H1 (cell line): Measurements from ENCODE around the gene CHMP6. TPM values are rescaled to one million over a fixed set of nuclear protein-coding genes. Genes with fewer than 3 reads are reported as not detected.
"Not testable (repeated sequence)": the region's sequence is repeated elsewhere in the genome, so short reads cannot be mapped to it uniquely, and the experiment has no call there.

Experiments
- CTCF ChIA-PET: fragments of 300-600 bp; sonication (Branson Sonifier 250); formaldehyde crosslinking; loops from one replicate; lab custom pipeline; 2021; ENCODE audit not compliant: partially characterized antibody; lab: Charles Lee
- POLR2A ChIA-PET: fragments of 300-600 bp; sonication (Branson Sonifier 250); formaldehyde crosslinking; loops from one replicate; lab custom pipeline; 2021; ENCODE audit warnings: inconsistent platforms; ENCODE audit not compliant: partially characterized antibody; lab: Charles Lee
- DNase-seq, 2 experiments: peaks; one replicate each; pipeline versions ENCODE4 v3.0.0 to v3.0.0-alpha.2; 2010 to 2022; ENCODE audit warnings: low spot score in 2 of 2, low read depth in 1 of 2, mixed read lengths in 1 of 2
- FAIRE-seq: peaks from 2 replicates; lab custom pipeline; 2011; peaks lifted over from hg19 to GRCh38; lab: Jason Lieb, UNC
- H2AFZ ChIP-seq: 2 replicates; pipeline ENCODE4 v1.8.1; 2012; ENCODE audit warnings: low read length, inconsistent platforms
- H2AK5ac ChIP-seq: 2 replicates; pipeline ENCODE4 v1.6.1; 2013; ENCODE audit warnings: low read depth, low read length
- H2BK120ac ChIP-seq: replicated peaks from 2 replicates; pipeline ENCODE3; 2013; ENCODE audit warnings: low read depth, low read length, inconsistent platforms
- H2BK12ac ChIP-seq: 2 replicates; pipeline ENCODE4 v1.6.1; 2013; ENCODE audit warnings: low read depth, low read length
- H2BK15ac ChIP-seq: 2 replicates; pipeline ENCODE4 v1.6.1; 2013; ENCODE audit warnings: low read length
- H2BK20ac ChIP-seq: 2 replicates; pipeline ENCODE4 v1.6.1; 2013; ENCODE audit warnings: low read length
- H2BK5ac ChIP-seq: 2 replicates; pipeline ENCODE4 v1.6.1; 2013; ENCODE audit warnings: low read depth, low read length
- H3K14ac ChIP-seq: 2 replicates; pipeline ENCODE4 v1.6.1; 2013; ENCODE audit warnings: inconsistent platforms; ENCODE audit not compliant: insufficient read length
- H3K18ac ChIP-seq: 2 replicates; pipeline ENCODE4 v1.6.1; 2013; ENCODE audit warnings: low read length; ENCODE audit errors: extremely low read depth
- H3K23ac ChIP-seq: 2 replicates; pipeline ENCODE4 v1.6.1; 2013; ENCODE audit warnings: inconsistent platforms; ENCODE audit not compliant: insufficient read length
- H3K23me2 ChIP-seq: 2 replicates; pipeline ENCODE4 v1.6.1; 2013; ENCODE audit warnings: low read depth, low read length
- H3K27ac ChIP-seq: 2 replicates; pipeline ENCODE4 v1.6.1; 2011; ENCODE audit warnings: low read depth, low read length, inconsistent platforms
- H3K27me3 ChIP-seq, 4 experiments: replicated peaks in 1 of 4; 1 replicate in 1 of 4; 2 replicates in 3 of 4; pipeline versions ENCODE4 v1.6.1 to v1.8.1; 2011 to 2013; ENCODE audit warnings: low read length in 3 of 4, mild to moderate bottlenecking in 3 of 4, inconsistent platforms in 2 of 4, mixed read lengths in 2 of 4, moderate library complexity in 1 of 4; ENCODE audit not compliant: control insufficient read depth in 3 of 4, insufficient read depth in 3 of 4; ENCODE audit errors: extremely low read depth in 1 of 4
- H3K36me3 ChIP-seq, 4 experiments: 2 replicates each; pipeline versions ENCODE4 v1.6.1 to v1.8.1; 2011 to 2013; ENCODE audit warnings: mild to moderate bottlenecking in 4 of 4, low read length in 3 of 4, moderate library complexity in 2 of 4, control low read depth in 1 of 4, inconsistent platforms in 1 of 4; ENCODE audit not compliant: insufficient read depth in 4 of 4, control insufficient read depth in 2 of 4
- H3K4ac ChIP-seq: replicated peaks from 2 replicates; pipeline ENCODE3; 2013; ENCODE audit warnings: low read length, low read depth, mixed read lengths, inconsistent platforms; ENCODE audit not compliant: insufficient read length
- H3K4me1 ChIP-seq, 4 experiments: replicated peaks in 1 of 4; 1 replicate in 1 of 4; 2 replicates in 3 of 4; pipeline versions ENCODE4 v1.6.1 to v1.8.1; 2011 to 2013; ENCODE audit warnings: low read length in 3 of 4, inconsistent platforms in 2 of 4, mixed read lengths in 1 of 4; ENCODE audit not compliant: insufficient read depth in 4 of 4, control insufficient read depth in 3 of 4
- H3K4me2 ChIP-seq, 2 experiments: 2 replicates each; pipeline versions ENCODE4 v1.6.1 to v1.8.1; 2011 to 2013; ENCODE audit warnings: low read depth in 2 of 2, low read length in 2 of 2, control low read depth in 1 of 2, inconsistent platforms in 1 of 2, mild to moderate bottlenecking in 1 of 2; ENCODE audit not compliant: insufficient read depth in 1 of 2
- H3K4me3 ChIP-seq, 4 experiments: fragments of 200-600, 300-600 bp in 1 of 4; sonication (generic), shearing (Covaris generic), sonication (Bioruptor Twin) in 1 of 4; 2 replicates each; pipeline versions ENCODE4 v1.5.1 to v1.8.1; 2011 to 2016; ENCODE audit warnings: low read length in 4 of 4, low read depth in 3 of 4, control low read depth in 2 of 4, inconsistent platforms in 2 of 4, mild to moderate bottlenecking in 2 of 4, mixed read lengths in 1 of 4, moderate library complexity in 1 of 4; ENCODE audit not compliant: insufficient read depth in 2 of 4; ENCODE audit errors: extremely low read depth in 1 of 4
- H3K56ac ChIP-seq: replicated peaks from 2 replicates; pipeline ENCODE3; 2013; ENCODE audit warnings: low read depth, mild to moderate bottlenecking, mixed read lengths, low read length, inconsistent platforms; ENCODE audit not compliant: insufficient read length
- H3K79me1 ChIP-seq: 2 replicates; pipeline ENCODE4 v1.6.1; 2013; ENCODE audit warnings: low read depth, low read length, control low read depth
- H3K79me2 ChIP-seq, 2 experiments: 2 replicates each; pipeline versions ENCODE4 v1.6.1 to v1.8.1; 2012 to 2013; ENCODE audit warnings: low read length in 2 of 2, mild to moderate bottlenecking in 2 of 2, inconsistent platforms in 1 of 2; ENCODE audit not compliant: insufficient read depth in 2 of 2, control insufficient read depth in 1 of 2
- H3K9ac ChIP-seq, 4 experiments: replicated peaks in 1 of 4; 1 replicate in 1 of 4; 2 replicates in 3 of 4; pipeline versions ENCODE4 v1.6.1 to v1.8.1; 2011 to 2013; ENCODE audit warnings: low read depth in 3 of 4, low read length in 3 of 4, control low read depth in 2 of 4, mild to moderate bottlenecking in 2 of 4, moderate library complexity in 2 of 4, inconsistent platforms in 1 of 4; ENCODE audit errors: extremely low read depth in 1 of 4
- H3K9me3 ChIP-seq, 2 experiments: 2 replicates each; pipeline versions ENCODE4 v1.6.1 to v1.8.1; 2012 to 2013; ENCODE audit warnings: mild to moderate bottlenecking in 2 of 2, moderate library complexity in 2 of 2, control low read depth in 1 of 2, inconsistent platforms in 1 of 2, low read depth in 1 of 2, low read length in 1 of 2, mixed read lengths in 1 of 2; ENCODE audit not compliant: insufficient read depth in 2 of 2
- H4K20me1 ChIP-seq, 2 experiments: replicated peaks in 1 of 2; 2 replicates each; pipeline versions ENCODE3 to v1.8.1; 2011 to 2013; ENCODE audit warnings: inconsistent platforms in 2 of 2, low read length in 2 of 2, mild to moderate bottlenecking in 1 of 2; ENCODE audit not compliant: insufficient read depth in 2 of 2, control insufficient read depth in 1 of 2
- H4K5ac ChIP-seq: 2 replicates; pipeline ENCODE4 v1.6.1; 2013; ENCODE audit warnings: low read length, low read depth, mixed read lengths, inconsistent platforms; ENCODE audit not compliant: insufficient read length
- H4K8ac ChIP-seq: 2 replicates; pipeline ENCODE4 v1.8.0; 2013; ENCODE audit warnings: mild to moderate bottlenecking, moderate library complexity, low read length, inconsistent platforms; ENCODE audit not compliant: insufficient read depth; ENCODE audit errors: extremely low read depth
- H4K91ac ChIP-seq: replicated peaks from 2 replicates; pipeline ENCODE3; 2013; ENCODE audit warnings: low read length, mixed read lengths, inconsistent platforms; ENCODE audit not compliant: insufficient read length
- GTF2F1 ChIP-seq: IDR thresholded peaks from 2 replicates; pipeline ENCODE4 v1.6.1; 2012; ENCODE audit warnings: low read depth, low read length, improper control_type of control experiment, borderline replicate concordance
- RAD21 ChIP-seq, 2 experiments: IDR thresholded peaks in 1 of 2; conservative IDR thresholded peaks in 1 of 2; 2 replicates each; pipeline ENCODE4 v1.6.1; 2011; ENCODE audit warnings: low read depth in 2 of 2, low read length in 2 of 2, improper control_type of control experiment in 1 of 2, inconsistent platforms in 1 of 2, mild to moderate bottlenecking in 1 of 2, moderate library complexity in 1 of 2
- RXRA ChIP-seq: IDR thresholded peaks from 2 replicates; pipeline ENCODE4 v1.6.1; 2011; ENCODE audit warnings: low read depth, mild to moderate bottlenecking, low read length, moderate library complexity; ENCODE audit not compliant: insufficient read depth
- SIRT6 ChIP-seq: IDR thresholded peaks from one replicate; pipeline ENCODE4 v1.7.1; 2012; ENCODE audit warnings: low read length, inconsistent platforms
- YY1 ChIP-seq: IDR thresholded peaks from 2 replicates; pipeline ENCODE4 v1.6.1; 2011; ENCODE audit warnings: low read depth, mild to moderate bottlenecking, low read length
- WGBS, 2 experiments: shearing (Covaris generic) in 1 of 2; methylation state at CpG; one replicate each; pipeline versions ENCODE4 v1.1.6 to v1.1.7; 2013 to 2015; ENCODE audit warnings: low lambda C conversion rate in 2 of 2, mixed read lengths in 2 of 2, inconsistent platforms in 1 of 2, low coverage in 1 of 2, missing lambda C conversion rate in 1 of 2; ENCODE audit not compliant: insufficient replicate concordance in 2 of 2, insufficient coverage in 1 of 2, insufficient read length in 1 of 2; ENCODE audit errors: extremely low coverage in 1 of 2, missing lambda C conversion rate in 1 of 2; 5-methylcytosine and 5-hydroxymethylcytosine counted together
- polyA plus RNA-seq, 7 experiments: library from polyadenylated mRNA; depleted of rRNA in 3 of 7; stranded (reverse) in 5 of 7; unstranded in 2 of 7; fragments of >200 nt in 5 of 7; fragments of 200-250 nt in 2 of 7; gene quantifications; 1 replicate in 5 of 7; 2 replicates in 1 of 7; 4 replicates in 1 of 7; pipeline versions ENCODE4 v1.2.1 to v1.2.3, GENCODE V29; 2011 to 2013; ENCODE audit warnings: missing spikeins in 2 of 7, mixed read lengths in 2 of 7
- total RNA-seq: library from RNA; stranded (reverse); fragmentation: NEBNext Ultra II Directional; extraction: Animal tissue kit (Norgen Biotek cat#: 25700); gene quantifications from 2 replicates; pipeline ENCODE4 v1.2.1, GENCODE V29; 2021
- TF ChIP-seq, protein P1 (sequence below), 3 experiments: IDR thresholded peaks; 1 replicate in 2 of 3; 2 replicates in 1 of 3; pipeline versions ENCODE4 v1.5.1 to v1.6.1; 2011; ENCODE audit warnings: low read length in 3 of 3, mild to moderate bottlenecking in 3 of 3, inconsistent platforms in 2 of 3, low read depth in 1 of 3, moderate library complexity in 1 of 3; ENCODE audit not compliant: insufficient read depth in 1 of 3; ENCODE audit errors: control extremely low read depth in 1 of 3

Gene CHMP6
- total and polyA plus RNA-seq, 2 of the 8 experiments (the other 6 are each of a cell fraction or from before 2014, with no cell fraction given), result 15.7 to 24.3 TPM

GRCh38 chr17:81016575-81016974, 24.9 kb downstream of the CHMP6 start (continued):
- TF ChIP-seq RAD21 (IDR thresholded peaks at IDR 0.05 in 1 of 2, conservative IDR thresholded peaks at IDR 0.05 in 1 of 2; ENCODE audit: low read depth in 2 of 2, low read length in 2 of 2) (no peak), YY1 (no peak), RXRA (no peak), SIRT6 (no peak), GTF2F1 (no peak)
- TF ChIP-seq, protein P1, sequence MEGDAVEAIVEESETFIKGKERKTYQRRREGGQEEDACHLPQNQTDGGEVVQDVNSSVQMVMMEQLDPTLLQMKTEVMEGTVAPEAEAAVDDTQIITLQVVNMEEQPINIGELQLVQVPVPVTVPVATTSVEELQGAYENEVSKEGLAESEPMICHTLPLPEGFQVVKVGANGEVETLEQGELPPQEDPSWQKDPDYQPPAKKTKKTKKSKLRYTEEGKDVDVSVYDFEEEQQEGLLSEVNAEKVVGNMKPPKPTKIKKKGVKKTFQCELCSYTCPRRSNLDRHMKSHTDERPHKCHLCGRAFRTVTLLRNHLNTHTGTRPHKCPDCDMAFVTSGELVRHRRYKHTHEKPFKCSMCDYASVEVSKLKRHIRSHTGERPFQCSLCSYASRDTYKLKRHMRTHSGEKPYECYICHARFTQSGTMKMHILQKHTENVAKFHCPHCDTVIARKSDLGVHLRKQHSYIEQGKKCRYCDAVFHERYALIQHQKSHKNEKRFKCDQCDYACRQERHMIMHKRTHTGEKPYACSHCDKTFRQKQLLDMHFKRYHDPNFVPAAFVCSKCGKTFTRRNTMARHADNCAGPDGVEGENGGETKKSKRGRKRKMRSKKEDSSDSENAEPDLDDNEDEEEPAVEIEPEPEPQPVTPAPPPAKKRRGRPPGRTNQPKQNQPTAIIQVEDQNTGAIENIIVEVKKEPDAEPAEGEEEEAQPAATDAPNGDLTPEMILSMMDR (IDR thresholded peaks at IDR 0.05; ENCODE audit: control extremely low read depth in 1 of 3, insufficient read depth in 1 of 3, low read depth in 1 of 3, low read length in 3 of 3), result no peak

DNA sequence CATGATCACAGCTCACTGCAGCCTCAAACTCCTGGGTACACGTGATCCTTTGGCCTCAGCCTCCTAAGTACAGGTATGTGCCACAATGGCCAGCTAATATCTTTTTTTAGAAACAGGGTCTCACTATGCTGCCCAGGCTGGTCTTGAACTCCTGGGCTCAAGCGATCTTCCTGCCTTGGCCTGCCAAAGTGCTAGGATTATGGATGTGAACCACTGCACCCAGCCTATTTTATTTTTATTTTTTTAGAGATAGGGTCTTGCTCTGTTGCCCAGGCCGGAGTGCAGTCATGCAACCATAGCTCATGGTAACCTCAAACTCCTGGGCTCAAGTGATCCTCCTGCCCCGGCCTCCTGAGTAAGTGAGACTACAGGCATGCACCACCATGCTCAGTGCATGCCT, 25.7 kb downstream of the CHMP6 start:
- not testable (repeated sequence) for H3K4me1 ChIP-seq, DNase-seq, H2BK20ac ChIP-seq, H3K56ac ChIP-seq, H3K4me2 ChIP-seq, H4K8ac ChIP-seq, H3K23ac ChIP-seq, H3K4me3 ChIP-seq, H2BK12ac ChIP-seq, H3K9ac ChIP-seq, H3K4ac ChIP-seq, H2BK120ac ChIP-seq, FAIRE-seq, H4K20me1 ChIP-seq, H4K5ac ChIP-seq, H3K79me1 ChIP-seq, H3K14ac ChIP-seq, H2AK5ac ChIP-seq, H3K79me2 ChIP-seq, H3K27ac ChIP-seq, H3K23me2 ChIP-seq, H2AFZ ChIP-seq, H3K9me3 ChIP-seq, H2BK5ac ChIP-seq, H3K27me3 ChIP-seq, H3K36me3 ChIP-seq, H3K18ac ChIP-seq, H4K91ac ChIP-seq, H2BK15ac ChIP-seq
- 79% methylated on average over 4 of the region's 4 CpGs; no CpG with 5 or more reads in 1 of the 2 experiments for WGBS, 2 experiments
- ChIA-PET POLR2A (interaction anchor here (1.0 kb wide), 1 partner anchor 18 kb away, joined by 5 read pairs; the partner anchor contains the start of gene BAIAP2), CTCF (interaction anchor here (0.7 to 12.9 kb wide), 4 partner anchors 16 to 590 kb away, joined by 4 to 110 read pairs (median 5); no protein-coding TSS in a partner anchor)
